Measurements from ENCODE around the gene CCDC43. TPM values are rescaled to one million over a fixed set of nuclear protein-coding genes. Genes with fewer than 3 reads are reported as not detected.

CCDC43 gene
- total RNA-seq, 1 experiment from 2014 or later, result 33.0 TPM

GRCh38 chr17:44677136-44677535 lies 12.4 kb downstream of the CCDC43 start:
- no peaks in the 10 kb centered on the region for H3K9me3 ChIP-seq (ENCODE audit: control insufficient read depth in 1 of 2, insufficient read depth in 1 of 2, low read depth in 1 of 2, low read length in 2 of 2)
- H3K27ac ChIP-seq (ENCODE audit: low read depth, low read length), result no peak overlapping the region
- no peak for TF ChIP-seq RAD21 (IDR thresholded peaks at IDR 0.05; ENCODE audit: low read depth)
- TF ChIP-seq ZBTB33 (IDR thresholded peaks at IDR 0.05; ENCODE audit: extremely low read depth, insufficient replicate concordance, low read length), result no peak
- TF ChIP-seq POLR2A (IDR thresholded peaks at IDR 0.05; ENCODE audit: borderline replicate concordance, extremely low read depth, insufficient read depth, insufficient read length), result no peak
- no peak for TF ChIP-seq SRF (IDR thresholded peaks at IDR 0.05; ENCODE audit: low read depth)
- no peak for TF ChIP-seq FOSL1 (IDR thresholded peaks at IDR 0.05; ENCODE audit: low read depth)
- TF ChIP-seq EGR1 (IDR thresholded peaks at IDR 0.05; ENCODE audit: low read depth), result no peak
- TF ChIP-seq CEBPB (IDR thresholded peaks at IDR 0.05; ENCODE audit: low read depth), result no peak
- no peak for TF ChIP-seq ELF1 (IDR thresholded peaks at IDR 0.05; ENCODE audit: borderline replicate concordance, low read depth)
- no peak for TF ChIP-seq ZNF274 (IDR thresholded peaks at IDR 0.05; ENCODE audit: low read depth, low read length)
- no peak for TF ChIP-seq EZH2 (IDR thresholded peaks at IDR 0.05)
- no peak for TF ChIP-seq EZH2phosphoT487 (IDR thresholded peaks at IDR 0.05; ENCODE audit: borderline replicate concordance)
- no peak for TF ChIP-seq SP1 (IDR thresholded peaks at IDR 0.05; ENCODE audit: low read depth)
- no peak for TF ChIP-seq MAX (IDR thresholded peaks at IDR 0.05)
- no peak for TF ChIP-seq ATF3 (IDR thresholded peaks at IDR 0.05)
- TF ChIP-seq POLR2AphosphoS5 (IDR thresholded peaks at IDR 0.05; ENCODE audit: low read depth, low read length), result no peak
- TF ChIP-seq ZFX (IDR thresholded peaks at IDR 0.05), result no peak
- TF ChIP-seq CTCF (IDR thresholded peaks at IDR 0.05 in 2 of 3, conservative IDR thresholded peaks at IDR 0.05 in 1 of 3; ENCODE audit: borderline replicate concordance in 1 of 3, insufficient read depth in 1 of 3, low read depth in 2 of 3, low read length in 2 of 3), result no peak
- no peak for TF ChIP-seq SIN3A (IDR thresholded peaks at IDR 0.05; ENCODE audit: low read depth)
- TF ChIP-seq REST (IDR thresholded peaks at IDR 0.05; ENCODE audit: low read depth), result no peak
- DNase-seq (ENCODE audit: low read depth, low spot score), result no peak
- peaks cover 3 to 17% of the 10 kb centered on the region in 2 experiments for H3K36me3 ChIP-seq (ENCODE audit: control insufficient read depth in 1 of 2, insufficient read depth in 2 of 2, low read length in 2 of 2)
- peaks cover 0 to 7% of the 10 kb centered on the region in 2 experiments; a peak in 1 of 4 replicates for H3K4me1 ChIP-seq (ENCODE audit: control insufficient read depth in 1 of 2, insufficient read depth in 2 of 2, low read length in 2 of 2)
- CTCF ChIA-PET, result interaction anchor here (0.6 kb wide), 1 partner anchor 165 kb away, joined by 3 read pairs; no protein-coding TSS in a partner anchor
- BruUV-seq (replicated peaks), result no TSS peak
- no peak overlapping the region for H3K9ac ChIP-seq (ENCODE audit: low read length)
- H3K4me3 ChIP-seq (replicated peaks in 1 of 2; ENCODE audit: low read depth in 1 of 2, low read length in 2 of 2), result no peak overlapping the region
- H2AFZ ChIP-seq (ENCODE audit: low read depth, low read length, poor library complexity, severe bottlenecking), result no peak overlapping the region
- no peaks in the 10 kb centered on the region for H3K79me2 ChIP-seq (ENCODE audit: insufficient read depth, low read length)
- RAD21 ChIA-PET (ENCODE audit: low non-redundant PET in 1 of 2, low total read pairs in 2 of 2, uncharacterized antibody in 2 of 2, unreplicated experiment in 2 of 2), result no interaction called here
- H3K27me3 ChIP-seq (ENCODE audit: insufficient read depth, low read length), result no peaks in the 10 kb centered on the region
- intact Hi-C loops (cut with micrococcal nuclease), result no loop called here
- no peaks in the 10 kb centered on the region for H4K20me1 ChIP-seq (ENCODE audit: insufficient read depth)
- POLR2A ChIA-PET, result no interaction called here
- H3K9me2 ChIP-seq (ENCODE audit: insufficient read depth), result no peaks in the 10 kb centered on the region
- ATAC-seq, result no peak
- H3K4me2 ChIP-seq (ENCODE audit: low read length), result no peak overlapping the region

Data from HCT116 (cell line).